ENCODE measurements around the gene CAPS.
"Not testable (repeated sequence)": the region's sequence is repeated elsewhere in the genome, so short reads cannot be mapped to it uniquely, and the experiment has no call there.

The CAPS gene

GRCh38 chr19:5958851-5959122 lies 44.7 kb downstream of the CAPS start:
- no peak for DNase-seq (ENCODE audit: low read depth in 1 of 2, low spot score in 1 of 2)
- H3K4me3 ChIP-seq (replicated peaks; ENCODE audit: insufficient read depth, low read length) = no peak overlapping the region
- H3K27ac ChIP-seq (replicated peaks) = no peak overlapping the region
- TF ChIP-seq, protein P1, sequence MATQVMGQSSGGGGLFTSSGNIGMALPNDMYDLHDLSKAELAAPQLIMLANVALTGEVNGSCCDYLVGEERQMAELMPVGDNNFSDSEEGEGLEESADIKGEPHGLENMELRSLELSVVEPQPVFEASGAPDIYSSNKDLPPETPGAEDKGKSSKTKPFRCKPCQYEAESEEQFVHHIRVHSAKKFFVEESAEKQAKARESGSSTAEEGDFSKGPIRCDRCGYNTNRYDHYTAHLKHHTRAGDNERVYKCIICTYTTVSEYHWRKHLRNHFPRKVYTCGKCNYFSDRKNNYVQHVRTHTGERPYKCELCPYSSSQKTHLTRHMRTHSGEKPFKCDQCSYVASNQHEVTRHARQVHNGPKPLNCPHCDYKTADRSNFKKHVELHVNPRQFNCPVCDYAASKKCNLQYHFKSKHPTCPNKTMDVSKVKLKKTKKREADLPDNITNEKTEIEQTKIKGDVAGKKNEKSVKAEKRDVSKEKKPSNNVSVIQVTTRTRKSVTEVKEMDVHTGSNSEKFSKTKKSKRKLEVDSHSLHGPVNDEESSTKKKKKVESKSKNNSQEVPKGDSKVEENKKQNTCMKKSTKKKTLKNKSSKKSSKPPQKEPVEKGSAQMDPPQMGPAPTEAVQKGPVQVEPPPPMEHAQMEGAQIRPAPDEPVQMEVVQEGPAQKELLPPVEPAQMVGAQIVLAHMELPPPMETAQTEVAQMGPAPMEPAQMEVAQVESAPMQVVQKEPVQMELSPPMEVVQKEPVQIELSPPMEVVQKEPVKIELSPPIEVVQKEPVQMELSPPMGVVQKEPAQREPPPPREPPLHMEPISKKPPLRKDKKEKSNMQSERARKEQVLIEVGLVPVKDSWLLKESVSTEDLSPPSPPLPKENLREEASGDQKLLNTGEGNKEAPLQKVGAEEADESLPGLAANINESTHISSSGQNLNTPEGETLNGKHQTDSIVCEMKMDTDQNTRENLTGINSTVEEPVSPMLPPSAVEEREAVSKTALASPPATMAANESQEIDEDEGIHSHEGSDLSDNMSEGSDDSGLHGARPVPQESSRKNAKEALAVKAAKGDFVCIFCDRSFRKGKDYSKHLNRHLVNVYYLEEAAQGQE (IDR thresholded peaks at IDR 0.05; ENCODE audit: insufficient replicate concordance, low read depth) = no peak
- TF ChIP-seq POLR2AphosphoS5 (IDR thresholded peaks at IDR 0.05; ENCODE audit: low read depth) (no peak), SPI1 (IDR thresholded peaks at IDR 0.05; ENCODE audit: borderline replicate concordance, low read depth) (no peak), GABPA (IDR thresholded peaks at IDR 0.05; ENCODE audit: low read depth) (no peak)
- TF ChIP-seq, protein P2, sequence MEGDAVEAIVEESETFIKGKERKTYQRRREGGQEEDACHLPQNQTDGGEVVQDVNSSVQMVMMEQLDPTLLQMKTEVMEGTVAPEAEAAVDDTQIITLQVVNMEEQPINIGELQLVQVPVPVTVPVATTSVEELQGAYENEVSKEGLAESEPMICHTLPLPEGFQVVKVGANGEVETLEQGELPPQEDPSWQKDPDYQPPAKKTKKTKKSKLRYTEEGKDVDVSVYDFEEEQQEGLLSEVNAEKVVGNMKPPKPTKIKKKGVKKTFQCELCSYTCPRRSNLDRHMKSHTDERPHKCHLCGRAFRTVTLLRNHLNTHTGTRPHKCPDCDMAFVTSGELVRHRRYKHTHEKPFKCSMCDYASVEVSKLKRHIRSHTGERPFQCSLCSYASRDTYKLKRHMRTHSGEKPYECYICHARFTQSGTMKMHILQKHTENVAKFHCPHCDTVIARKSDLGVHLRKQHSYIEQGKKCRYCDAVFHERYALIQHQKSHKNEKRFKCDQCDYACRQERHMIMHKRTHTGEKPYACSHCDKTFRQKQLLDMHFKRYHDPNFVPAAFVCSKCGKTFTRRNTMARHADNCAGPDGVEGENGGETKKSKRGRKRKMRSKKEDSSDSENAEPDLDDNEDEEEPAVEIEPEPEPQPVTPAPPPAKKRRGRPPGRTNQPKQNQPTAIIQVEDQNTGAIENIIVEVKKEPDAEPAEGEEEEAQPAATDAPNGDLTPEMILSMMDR (IDR thresholded peaks at IDR 0.05; ENCODE audit: insufficient read depth, low read length) = no peak
- H3K27me3 ChIP-seq (ENCODE audit: insufficient read depth, poor library complexity, severe bottlenecking) = no peaks in the 10 kb centered on the region

- no peak for DNase-seq (ENCODE audit: low read depth in 1 of 2, low spot score in 1 of 2)
- Histone ChIP-seq H3K4me3 (replicated peaks; ENCODE audit: insufficient read depth, low read length) (no peak overlapping the region), H3K27ac (replicated peaks) (no peak overlapping the region), H3K27me3 (ENCODE audit: insufficient read depth, poor library complexity, severe bottlenecking) (no peaks in the 10 kb centered on the region)
- TF ChIP-seq SPI1 (IDR thresholded peaks at IDR 0.05; ENCODE audit: borderline replicate concordance, low read depth) = no peak
- TF ChIP-seq, protein P1 (IDR thresholded peaks at IDR 0.05; ENCODE audit: insufficient replicate concordance, low read depth) = no peak
- TF ChIP-seq GABPA (IDR thresholded peaks at IDR 0.05; ENCODE audit: low read depth) = no peak
- TF ChIP-seq POLR2AphosphoS5 (IDR thresholded peaks at IDR 0.05; ENCODE audit: low read depth) = no peak
- TF ChIP-seq, protein P2 (IDR thresholded peaks at IDR 0.05; ENCODE audit: insufficient read depth, low read length) = no peak
These were observed 45.4 kb downstream of the CAPS start for GRCh38 chr19:5959260-5960004.

DNA sequence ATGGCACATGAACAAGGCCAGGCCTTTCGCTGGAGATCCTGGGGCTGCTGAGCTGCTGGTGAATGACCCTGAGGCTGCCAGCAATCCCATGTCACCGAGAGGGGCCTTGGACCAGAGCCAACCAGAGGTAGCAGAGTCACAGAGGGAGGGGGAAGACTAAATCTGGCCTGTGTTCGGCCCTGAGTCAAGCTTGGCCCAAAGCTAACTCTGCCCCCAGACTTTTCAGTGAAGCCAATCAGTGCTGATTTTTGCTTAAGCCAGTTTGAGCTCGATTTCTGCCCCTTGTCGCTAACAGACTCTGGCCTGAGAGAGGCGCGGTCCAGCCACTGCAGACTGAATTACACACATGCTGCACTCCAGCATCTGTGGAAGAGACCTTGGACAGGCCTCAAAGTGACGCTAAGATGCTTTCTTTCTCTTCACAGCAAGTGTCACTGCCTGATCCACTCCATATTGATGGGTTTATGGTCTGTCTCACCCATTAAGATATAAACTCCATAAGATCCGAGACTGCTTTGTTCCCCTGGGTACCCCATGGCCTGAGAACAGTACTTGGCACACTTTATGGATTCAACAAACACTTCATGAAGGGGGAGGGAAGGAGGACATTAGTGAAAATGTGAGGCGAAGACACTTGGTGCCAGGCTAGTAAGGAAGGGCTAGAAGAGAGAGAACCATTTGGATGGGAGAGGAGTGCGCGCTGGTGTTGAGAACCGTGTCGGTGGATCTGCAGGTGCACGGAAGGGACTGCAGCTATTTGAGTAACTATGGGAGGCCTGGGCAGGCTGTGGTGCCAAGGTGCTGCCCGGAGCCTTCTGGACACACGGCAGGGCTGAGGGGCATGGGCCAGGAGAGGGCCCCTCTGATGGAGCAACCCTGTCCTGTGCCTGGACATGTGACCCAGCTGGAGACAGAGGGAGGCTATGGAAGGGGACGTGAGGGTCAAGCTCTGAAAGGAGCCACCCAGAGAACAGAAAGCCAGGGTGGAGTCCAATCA lies 46.2 kb downstream of the CAPS start:
- DNase-seq (ENCODE audit: low read depth in 1 of 2, low spot score in 1 of 2) = no peak
- no peaks in the 10 kb centered on the region for H3K27me3 ChIP-seq (ENCODE audit: insufficient read depth, poor library complexity, severe bottlenecking)
- TF ChIP-seq SPI1 (IDR thresholded peaks at IDR 0.05; ENCODE audit: borderline replicate concordance, low read depth) (no peak), GABPA (IDR thresholded peaks at IDR 0.05; ENCODE audit: low read depth) (no peak), POLR2AphosphoS5 (IDR thresholded peaks at IDR 0.05; ENCODE audit: low read depth) (no peak)
- TF ChIP-seq, protein P1 (IDR thresholded peaks at IDR 0.05; ENCODE audit: insufficient replicate concordance, low read depth) = no peak
- TF ChIP-seq, protein P2 (IDR thresholded peaks at IDR 0.05; ENCODE audit: insufficient read depth, low read length) = no peak
- H3K4me3 ChIP-seq (replicated peaks; ENCODE audit: insufficient read depth, low read length) = no peak overlapping the region
- no peak overlapping the region for H3K27ac ChIP-seq (replicated peaks)

GRCh38 chr19:5961641-5961968 lies 47.6 kb downstream of the CAPS start:
- H3K27ac ChIP-seq (replicated peaks); H3K27me3 ChIP-seq (ENCODE audit: insufficient read depth, poor library complexity, severe bottlenecking); H3K4me3 ChIP-seq (replicated peaks; ENCODE audit: insufficient read depth, low read length); DNase-seq (ENCODE audit: low read depth in 1 of 2, low spot score in 1 of 2): not testable (repeated sequence)
